Stimulated activated naive CD4-positive, alpha-beta T cell (primary cell): ENCODE data around the gene LYPLA2.
"Not testable (repeated sequence)": the region's sequence is repeated elsewhere in the genome, so short reads cannot be mapped to it uniquely, and the experiment has no call there.

Source experiments
- DNase-seq, 6 experiments: peaks; one replicate each; lab custom pipeline; 2025; lab: John Stamatoyannopoulos, UW

LYPLA2 gene

GRCh38 chr1:23801338-23801748, 10.4 kb downstream of the LYPLA2 start:
- no peak for DNase-seq

- no peak for DNase-seq
Measured at GRCh38 chr1:23801876-23802275, 10.9 kb downstream of the LYPLA2 start.

- DNase-seq = not testable (repeated sequence)
Measured at GRCh38 chr1:23802809-23803342, 11.9 kb downstream of the LYPLA2 start.

- no peak for DNase-seq
Measured at GRCh38 chr1:23803674-23804073, 12.7 kb downstream of the LYPLA2 start.

GRCh38 chr1:23804183-23804835, 13.4 kb downstream of the LYPLA2 start:
- no peak for DNase-seq

- no peak for DNase-seq
Measured at GRCh38 chr1:23805025-23805424, 14.1 kb downstream of the LYPLA2 start.

- DNase-seq = no peak
Measured at GRCh38 chr1:23806280-23806679, 15.3 kb downstream of the LYPLA2 start.

GRCh38 chr1:23807453-23807852, 16.5 kb downstream of the LYPLA2 start:
- DNase-seq = no peak

- peak; percentile 59 to 82 (median 75) for DNase-seq
Measured at GRCh38 chr1:23809751-23810171, 18.8 kb downstream of the LYPLA2 start.

- DNase-seq = peak in 5 of 6 experiments; percentile 14 to 57 (median 39)
Measured at GRCh38 chr1:23810818-23811540, 20.0 kb downstream of the LYPLA2 start.

GRCh38 chr1:23814016-23814415, 23.1 kb downstream of the LYPLA2 start:
- no peak for DNase-seq

- no peak for DNase-seq
Measured at GRCh38 chr1:23816361-23816760, 25.4 kb downstream of the LYPLA2 start.

GRCh38 chr1:23816906-23817305, 26.0 kb downstream of the LYPLA2 start:
- DNase-seq = no peak

GRCh38 chr1:23817633-23818032, 26.7 kb downstream of the LYPLA2 start:
- DNase-seq = no peak

- DNase-seq = no peak
Measured at GRCh38 chr1:23823767-23824166, 32.8 kb downstream of the LYPLA2 start.

GRCh38 chr1:23824711-23825075, 33.7 kb downstream of the LYPLA2 start:
- no peak for DNase-seq

- peak; percentile 67 to 85 (median 80) for DNase-seq
Measured at GRCh38 chr1:23825076-23825761, 34.3 kb downstream of the LYPLA2 start, which contains the start of gene HMGCL. Gene HMGCL, minus strand, starts transcription at chr1:23825429. Its CDS starts 14 bp downstream, at chr1:23825415.

- DNase-seq = peak in 1 of 6 experiments; percentile 29
Measured at GRCh38 chr1:23825762-23826522, 35.0 kb downstream of the LYPLA2 start.

- not testable (repeated sequence) for DNase-seq
Measured at GRCh38 chr1:23826590-23826989, 35.6 kb downstream of the LYPLA2 start.

GRCh38 chr1:23827717-23828116, 36.8 kb downstream of the LYPLA2 start:
- no peak for DNase-seq

- DNase-seq = not testable (repeated sequence)
Measured at GRCh38 chr1:23834156-23834555, 43.2 kb downstream of the LYPLA2 start.

- no peak for DNase-seq
Measured at GRCh38 chr1:23836037-23836436, 45.1 kb downstream of the LYPLA2 start.
